Measurements from ENCODE around the gene ACTN1.
A peak's percentile ranks its signal among the peaks of the same experiment; 100 is the strongest.

Gene ACTN1

GRCh38 chr14:68936476-68936875, 42.6 kb downstream of the ACTN1 start:
- no peak for DNase-seq (ENCODE audit: low spot score)

GRCh38 chr14:68935761-68936214, 43.3 kb downstream of the ACTN1 start:
- no peak for DNase-seq (ENCODE audit: low spot score)

- DNase-seq (ENCODE audit: low spot score), result no peak
Observed at GRCh38 chr14:68934066-68934465, 45.0 kb downstream of the ACTN1 start.

- DNase-seq (ENCODE audit: low spot score), result no peak
Observed at GRCh38 chr14:68932686-68933085, 46.4 kb downstream of the ACTN1 start.

- DNase-seq (ENCODE audit: low spot score), result no peak
Observed at GRCh38 chr14:68932231-68932630, 46.9 kb downstream of the ACTN1 start.

GRCh38 chr14:68931474-68932051, 47.5 kb downstream of the ACTN1 start:
- no peak for DNase-seq (ENCODE audit: low spot score)

- no peak for DNase-seq (ENCODE audit: low spot score)
Observed at GRCh38 chr14:68931063-68931462, 48.0 kb downstream of the ACTN1 start.

GRCh38 chr14:68929623-68930307, 49.3 kb downstream of the ACTN1 start:
- DNase-seq (ENCODE audit: low spot score), result no peak

GRCh38 chr14:68928770-68929550, 50.1 kb downstream of the ACTN1 start:
- DNase-seq (ENCODE audit: low spot score), result no peak

GRCh38 chr14:68927956-68928675, 51.0 kb downstream of the ACTN1 start:
- no peak for DNase-seq (ENCODE audit: low spot score)

- no peak for DNase-seq (ENCODE audit: low spot score)
Observed at GRCh38 chr14:68927089-68927488, 52.0 kb downstream of the ACTN1 start.

GRCh38 chr14:68926236-68926635, 52.9 kb downstream of the ACTN1 start:
- DNase-seq (ENCODE audit: low spot score), result no peak

GRCh38 chr14:68925373-68925772, 53.7 kb downstream of the ACTN1 start:
- no peak for DNase-seq (ENCODE audit: low spot score)

GRCh38 chr14:68924186-68925158, 54.6 kb downstream of the ACTN1 start:
- peak; percentile 44 for DNase-seq (ENCODE audit: low spot score)

GRCh38 chr14:68922886-68923285, 56.2 kb downstream of the ACTN1 start:
- DNase-seq (ENCODE audit: low spot score), result no peak

GRCh38 chr14:68922201-68922621, 56.9 kb downstream of the ACTN1 start:
- no peak for DNase-seq (ENCODE audit: low spot score)

- DNase-seq (ENCODE audit: low spot score), result no peak
Observed at GRCh38 chr14:68921666-68922065, 57.4 kb downstream of the ACTN1 start.

- DNase-seq (ENCODE audit: low spot score), result no peak
Observed at GRCh38 chr14:68921049-68921448, 58.1 kb downstream of the ACTN1 start.

- DNase-seq (ENCODE audit: low spot score), result no peak
Observed at GRCh38 chr14:68919129-68919927, 59.8 kb downstream of the ACTN1 start.

- DNase-seq (ENCODE audit: low spot score), result no peak
Observed at GRCh38 chr14:68918612-68919011, 60.5 kb downstream of the ACTN1 start.
